Heart left ventricle (tissue), 16 donors: ENCODE results near the gene OR51B6. TPM values are rescaled to one million over a fixed set of nuclear protein-coding genes. Genes with fewer than 3 reads are reported as not detected.
"Not testable (repeated sequence)": the region's sequence is repeated elsewhere in the genome, so short reads cannot be mapped to it uniquely, and the experiment has no call there.

Experiments used
- ATAC-seq, 4 donors: fragments of 200-7000 bp; cut with Tn5 transposase; one replicate each; pipeline ENCODE4 v1.9.1; 2020 to 2022; ENCODE audit warnings: moderate library complexity in 4 of 4, mild to moderate bottlenecking in 3 of 4, moderate number of reproducible peaks in 1 of 4
- DNase-seq, 5 donors: peaks; one replicate each; pipeline ENCODE4 v3.0.0-alpha.2; 2020
- H3K27ac ChIP-seq, 12 donors: fragments of 200-600 bp; sonication (generic) in 4 of 12; one replicate each; pipeline versions ENCODE4 v1.5.0 to v1.8.0; 2016 to 2022; ENCODE audit warnings: mild to moderate bottlenecking in 2 of 12
- H3K27me3 ChIP-seq, 9 donors: fragments of 200-600 bp; sonication (generic) in 2 of 9; one replicate each; pipeline versions ENCODE4 v1.5.1 to v1.8.0; 2016 to 2022; ENCODE audit warnings: mild to moderate bottlenecking in 3 of 9
- H3K36me3 ChIP-seq, 9 donors: fragments of 200-600 bp; sonication (generic) in 2 of 9; one replicate each; pipeline versions ENCODE4 v1.5.0 to v1.8.0; 2018 to 2022; ENCODE audit warnings: mild to moderate bottlenecking in 2 of 9
- H3K4me1 ChIP-seq, 12 donors: fragments of 200-600 bp; sonication (generic) in 4 of 12; one replicate each; pipeline versions ENCODE4 v1.5.0 to v1.8.0; 2016 to 2022; ENCODE audit warnings: mild to moderate bottlenecking in 3 of 12
- H3K4me3 ChIP-seq, 12 donors: fragments of 200-600 bp; sonication (generic) in 4 of 12; one replicate each; pipeline versions ENCODE4 v1.5.0 to v1.8.0; 2017 to 2022; ENCODE audit warnings: mild to moderate bottlenecking in 9 of 12, moderate library complexity in 4 of 12
- H3K9me3 ChIP-seq, 12 donors: fragments of 200-600 bp; sonication (generic) in 4 of 12; one replicate each; pipeline versions ENCODE4 v1.5.0 to v1.8.0; 2016 to 2022; ENCODE audit warnings: mild to moderate bottlenecking in 1 of 12
- CTCF ChIP-seq, 12 donors: fragments of 200-600 bp; sonication (generic) in 4 of 12; IDR thresholded peaks; one replicate each; pipeline versions ENCODE4 v1.5.0 to v1.8.0; 2018 to 2022; ENCODE audit warnings: antibody characterized with exemption in 12 of 12, mild to moderate bottlenecking in 5 of 12
- POLR2A ChIP-seq, 2 donors: fragments of 450-650 bp; IDR thresholded peaks; one replicate each; pipeline ENCODE4 v1.6.1; 2017; ENCODE audit warnings: antibody characterized with exemption in 2 of 2, mild to moderate bottlenecking in 2 of 2, moderate library complexity in 2 of 2
- WGBS, 4 donors: extraction: QIAGEN DNeasy Blood & Tissue Kit in 2 of 4; methylation state at CpG; one replicate each; pipeline versions ENCODE4 v1.1.5 to v1.1.7; 2013 to 2018; 5-methylcytosine and 5-hydroxymethylcytosine counted together
- intact Hi-C, 10 donors: fragments of 100-400 bp; cut with DNase I; formaldehyde crosslinking; loops; one replicate each; pipeline versions ENCODE4 v1.11.1 to v1.14.2; 2022
- polyA plus RNA-seq, 2 donors: library from polyadenylated mRNA; stranded (reverse); fragments of 200-250 nt; gene quantifications; one replicate each; pipeline ENCODE4 v1.2.3, GENCODE V29; 2013
- total RNA-seq, 9 donors: library from RNA; depleted of rRNA in 2 of 9; stranded (reverse); fragments of >200 nt in 2 of 9; fragmentation: NEBNext Ultra II Directional in 3 of 9; extraction: Animal tissue kit (Norgen Biotek cat#: 25700) in 3 of 9; gene quantifications; one replicate each; pipeline versions ENCODE4 v1.1.0 to v1.2.4, GENCODE V29; 2016 to 2023
- donor health status: ischemic (EF 13 %, LVEDD 7.1; RV severe dilation, severe dysfunction).
- donor health status: healthy with polysubstance abuse.
- donor health status: DM: no; HTN: yes; CAD: no.
- donor health status: DM: no; HTN: no; CAD: no.
- donor health status: ischemic (EF 25% LVEDD 6.9; RV normal size, moderate dysfunction).
- donor health status: ischemic (EF 25% LVEDD 5.7; RV mildly dilated, moderate dysfunction).
- donor health status: healthy.
- donor health status: DM: yes; HTN: yes; CAD: no.
- donor health status: ischemic (EF 35%, LVEDD 5.7; RV mildly dilated, moderate dysfunction).
- donor health status: nonischemic (EF 11% LVEDD 7.7; RV severe dilation, severe dysfunction).
- donor health status: DM: yes; HTN: yes; CAD: no.
- donor health status: PGD.
- donor health status: ischemic (EF 29% LVEDD 5.4; RV normal size, mild dysfunction).
- donor health status: nonischemic (EF 23%, LVEDD 6.1; RV moderate dilation, normal function).

OR51B6 gene
- total and polyA plus RNA-seq, 11 donors = not detected

- Histone ChIP-seq H3K27me3 (no peaks in the 10 kb centered on the region), H3K9me3 (no peaks in the 10 kb centered on the region), H3K27ac (no peak within 1 kb of the TSS), H3K4me3 (no peak within 1 kb of the TSS), H3K36me3 (no peaks in the 10 kb centered on the region), H3K4me1 (no peaks in the 10 kb centered on the region)
- ATAC-seq = no peak
- DNase-seq = no peak
- 52 to 77% (median 72%) methylated on average over 3 of the region's 3 CpGs for WGBS, 4 donors
- TF ChIP-seq POLR2A (IDR thresholded peaks at IDR 0.05) (no peak), CTCF (IDR thresholded peaks at IDR 0.05) (no peak)
- intact Hi-C loops = no loop called here
Measured at GRCh38 chr11:5324197-5324596, 27.1 kb upstream of the OR51B6 start, which contains the start of gene OR51B2. TSS of gene OR51B2 (minus strand) at chr11:5324297. CDS start at chr11:5324297, 0 bp downstream.

GRCh38 chr11:5335170-5335569 lies 16.1 kb upstream of the OR51B6 start:
- TF ChIP-seq CTCF (IDR thresholded peaks at IDR 0.05) (no peak), POLR2A (IDR thresholded peaks at IDR 0.05) (no peak)
- Histone ChIP-seq H3K27me3 (no peaks in the 10 kb centered on the region), H3K4me3 (no peak overlapping the region), H3K4me1 (no peaks in the 10 kb centered on the region), H3K9me3 (no peaks in the 10 kb centered on the region), H3K36me3 (no peaks in the 10 kb centered on the region), H3K27ac (no peak overlapping the region)
- intact Hi-C loops = no loop called here
- ATAC-seq (no peak), DNase-seq (no peak)
- 14 to 46% (median 24%) methylated on average over 1 of the region's 1 CpG for WGBS, 4 donors

- Histone ChIP-seq H3K27me3 (no peaks in the 10 kb centered on the region), H3K36me3 (no peaks in the 10 kb centered on the region), H3K4me1 (no peaks in the 10 kb centered on the region), H3K9me3 (no peaks in the 10 kb centered on the region), H3K27ac (no peak overlapping the region), H3K4me3 (no peak overlapping the region)
- ATAC-seq = no peak
- no peak for DNase-seq
- intact Hi-C loops = no loop called here
- TF ChIP-seq CTCF (IDR thresholded peaks at IDR 0.05) (no peak), POLR2A (IDR thresholded peaks at IDR 0.05) (no peak)
Measured at GRCh38 chr11:5336331-5336730, 15.0 kb upstream of the OR51B6 start.

GRCh38 chr11:5337253-5337652 lies 14.1 kb upstream of the OR51B6 start:
- H3K27me3 ChIP-seq, H3K27ac ChIP-seq, H3K4me1 ChIP-seq, DNase-seq, intact Hi-C loops, H3K36me3 ChIP-seq, H3K4me3 ChIP-seq, H3K9me3 ChIP-seq, ATAC-seq: not testable (repeated sequence)
- 70 to 80% (median 74%) methylated on average over 1 of the region's 1 CpG for WGBS, 4 donors

GRCh38 chr11:5339771-5340322 lies 11.5 kb upstream of the OR51B6 start:
- H3K9me3 ChIP-seq = no peaks in the 10 kb centered on the region
- no peak for TF ChIP-seq CTCF (IDR thresholded peaks at IDR 0.05)
- TF ChIP-seq POLR2A (IDR thresholded peaks at IDR 0.05) = no peak
- no peak overlapping the region for H3K4me3 ChIP-seq
- no peak overlapping the region for H3K27ac ChIP-seq
- no peaks in the 10 kb centered on the region for H3K4me1 ChIP-seq
- no peak for DNase-seq
- intact Hi-C loops = no loop called here
- no peak for ATAC-seq
- no peaks in the 10 kb centered on the region for H3K27me3 ChIP-seq
- H3K36me3 ChIP-seq = no peaks in the 10 kb centered on the region
- WGBS, 4 donors = 85 to 100% (median 88%) methylated on average over 1 of the region's 1 CpG
